NCI-H446 treated with DMSO at 0.1 percent for 48 hours (cell line): Measurements from ENCODE around the gene AUTS2.

Experiments
- DNase-seq: peaks from one replicate; lab custom pipeline; 2025; lab: John Stamatoyannopoulos, UW

Gene AUTS2

DNA sequence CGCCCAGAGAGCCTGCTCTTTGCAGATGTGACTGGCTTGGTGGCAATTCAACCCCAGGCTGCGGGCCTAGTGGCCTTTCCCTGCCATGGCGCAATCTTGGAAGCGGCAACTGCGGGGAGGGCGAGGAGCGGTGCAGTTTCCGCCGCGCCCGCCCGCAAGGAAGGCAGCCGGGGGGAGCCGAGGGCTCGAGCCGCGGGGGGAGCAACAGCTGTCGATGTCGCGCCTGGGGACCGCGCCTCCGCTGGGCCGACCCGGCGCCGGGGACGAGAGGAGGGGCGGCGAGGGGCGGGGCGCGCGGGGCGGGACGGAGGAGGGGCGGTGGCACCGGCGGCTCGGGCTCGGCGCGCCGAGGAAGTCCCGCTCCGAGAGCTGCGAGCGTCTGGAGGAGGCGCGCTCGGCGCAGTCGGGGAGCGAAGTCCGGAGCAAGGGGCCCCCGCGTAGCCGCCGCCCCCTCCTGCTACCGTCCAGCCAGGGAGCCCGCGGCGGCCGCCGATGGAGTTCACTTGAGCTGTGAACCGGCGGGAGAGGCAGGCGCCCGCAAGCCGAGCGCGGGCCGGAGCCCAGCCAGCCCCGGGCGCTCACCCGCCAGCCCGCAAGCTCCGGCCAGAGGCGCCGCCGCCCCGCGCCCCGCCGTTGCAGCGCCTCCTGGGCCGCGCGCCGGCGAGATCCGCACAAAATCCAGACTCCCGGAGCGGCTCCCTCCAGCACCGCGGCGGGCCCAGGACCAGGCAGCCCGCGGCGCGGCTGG is 1095.6 kb downstream of the AUTS2 start:
- peak; percentile 33 for DNase-seq

DNA sequence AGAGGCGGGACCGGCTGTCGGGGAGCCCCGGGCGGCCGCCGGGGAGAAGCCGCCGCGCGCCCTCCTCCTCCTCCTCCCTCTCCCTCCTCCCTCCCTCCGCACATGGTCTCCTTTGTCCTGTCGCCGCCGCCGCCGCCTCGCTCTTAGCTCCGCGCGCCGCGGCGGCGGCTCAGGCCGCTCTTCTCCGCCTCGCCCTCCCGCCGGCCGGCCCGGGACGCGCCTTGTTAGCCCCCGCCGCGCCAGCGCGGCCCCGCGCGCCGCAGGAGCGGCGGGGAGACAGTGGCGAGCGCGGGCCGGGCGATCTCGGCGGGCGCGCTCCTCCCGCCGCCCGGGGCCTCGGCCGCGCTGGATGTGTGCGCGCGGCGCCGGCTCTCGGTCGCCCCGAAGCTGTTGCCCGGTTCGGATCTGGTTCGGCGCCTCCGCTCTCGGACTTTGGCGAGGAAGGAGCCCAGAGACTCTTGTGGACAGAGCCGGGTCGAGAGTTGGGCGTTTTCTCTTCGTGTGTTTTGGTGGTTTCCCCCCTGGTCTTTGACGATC is 1096.2 kb downstream of the AUTS2 start:
- no peak for DNase-seq

DNA sequence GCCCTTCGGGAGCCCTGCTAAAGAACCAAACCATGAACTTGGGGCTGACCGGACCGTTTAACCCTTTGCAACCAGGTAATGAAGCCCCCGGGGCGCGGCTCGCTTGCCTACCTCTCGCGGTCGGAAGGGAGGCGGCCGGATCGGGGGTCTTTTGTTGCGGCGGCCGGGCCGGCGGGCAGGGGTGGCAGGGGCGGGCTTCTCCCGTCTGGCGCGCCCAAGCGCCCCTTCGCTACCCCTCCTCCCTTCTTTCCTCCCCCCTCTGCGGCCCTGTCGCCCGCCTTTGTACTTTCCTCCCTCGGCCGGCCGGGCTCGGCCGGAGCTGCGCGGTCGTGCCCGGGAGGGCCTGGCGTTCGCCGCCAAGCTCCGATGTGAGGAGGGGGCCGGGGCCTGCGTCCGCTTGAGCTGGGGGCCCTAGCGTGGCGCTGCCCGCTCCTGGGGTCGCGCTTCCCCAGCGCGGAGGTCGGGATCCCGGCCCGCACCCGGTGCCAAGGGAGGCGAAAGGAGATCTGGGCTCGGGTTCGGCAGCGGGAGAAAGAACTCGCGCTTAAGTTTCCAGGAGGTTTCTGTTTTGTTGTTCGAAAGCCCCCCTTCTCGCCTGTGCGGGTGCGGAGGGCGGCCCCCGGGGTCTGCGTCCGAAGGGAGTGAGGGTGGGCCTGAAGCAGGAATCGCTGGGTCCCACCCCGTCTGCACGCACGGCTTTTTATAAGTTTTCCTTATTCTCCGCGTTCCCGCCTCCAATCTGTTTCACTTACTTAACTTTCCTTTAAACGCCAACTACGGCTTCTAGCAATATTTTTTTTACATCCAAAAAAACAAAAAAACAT is 1096.9 kb downstream of the AUTS2 start:
- DNase-seq = no peak

DNA sequence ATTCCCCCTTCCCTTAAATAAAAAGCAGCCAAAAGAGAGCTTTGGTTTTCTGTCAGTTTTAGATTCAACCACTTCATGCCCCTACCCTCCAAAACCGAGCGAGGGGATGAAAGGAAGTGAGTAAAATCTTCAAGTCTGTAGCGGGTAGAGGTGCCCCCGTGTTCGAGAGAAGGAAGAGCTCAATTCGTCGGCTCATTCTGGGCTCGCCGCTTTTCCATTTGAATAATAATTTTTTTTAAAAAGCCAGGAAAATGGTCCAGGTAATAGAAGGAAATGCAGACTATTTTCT is 1097.5 kb downstream of the AUTS2 start:
- no peak for DNase-seq

DNA sequence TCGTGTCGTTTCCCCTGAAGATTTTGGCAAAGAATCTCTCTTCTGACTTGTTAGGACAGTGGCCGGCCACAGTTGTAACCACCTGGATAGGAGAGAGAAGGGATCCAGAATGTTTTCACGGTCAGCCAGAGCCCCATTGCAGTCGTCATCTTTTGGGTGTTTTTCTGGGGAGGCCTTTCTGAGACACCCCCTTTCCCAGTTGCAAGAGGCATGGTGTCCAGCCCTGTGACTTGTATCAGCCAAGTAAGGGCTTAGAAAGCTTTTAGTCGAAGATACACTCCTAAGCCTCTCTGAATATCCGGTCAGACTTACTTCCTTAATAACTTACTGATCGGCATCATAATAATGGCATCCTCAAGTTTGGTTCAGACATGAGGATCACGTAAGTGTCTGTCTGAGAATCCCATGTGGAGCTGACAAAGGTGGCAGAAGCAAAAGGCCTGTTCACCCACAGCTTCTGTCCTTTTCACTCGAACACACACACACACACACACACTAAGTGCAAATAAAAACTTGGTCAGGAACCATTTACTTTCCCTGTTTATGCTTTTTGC is 1098.0 kb downstream of the AUTS2 start:
- peak; percentile 57 for DNase-seq

DNA sequence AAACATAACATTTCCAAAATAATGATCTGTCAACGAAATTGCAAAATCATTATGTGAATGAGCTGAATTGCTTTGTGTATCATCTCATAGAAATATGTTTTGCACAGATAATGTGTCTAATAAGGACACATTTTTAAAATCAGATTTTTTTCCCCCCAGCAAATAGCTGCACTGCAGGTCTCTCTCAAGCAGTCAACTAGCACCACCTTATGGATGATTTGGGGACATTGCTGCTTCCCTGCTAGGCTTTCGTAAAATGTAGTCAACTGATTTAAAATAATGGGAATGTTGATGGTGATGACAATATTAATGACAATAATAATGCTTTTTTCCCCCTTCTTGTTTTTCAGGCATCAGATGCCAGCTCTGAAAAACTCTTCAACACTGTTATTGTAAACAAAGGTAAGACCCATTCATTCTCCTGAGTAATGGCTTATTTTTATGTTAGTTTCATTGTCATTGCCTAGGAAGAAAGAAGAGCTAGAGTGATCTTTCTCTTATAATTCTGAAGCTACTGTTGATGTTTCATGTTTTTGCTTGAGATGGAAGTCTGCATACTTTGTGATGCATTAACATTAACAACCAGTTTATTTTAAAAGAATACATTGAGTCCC is 1100.1 kb downstream of the AUTS2 start:
- peak; percentile 41 for DNase-seq

DNA sequence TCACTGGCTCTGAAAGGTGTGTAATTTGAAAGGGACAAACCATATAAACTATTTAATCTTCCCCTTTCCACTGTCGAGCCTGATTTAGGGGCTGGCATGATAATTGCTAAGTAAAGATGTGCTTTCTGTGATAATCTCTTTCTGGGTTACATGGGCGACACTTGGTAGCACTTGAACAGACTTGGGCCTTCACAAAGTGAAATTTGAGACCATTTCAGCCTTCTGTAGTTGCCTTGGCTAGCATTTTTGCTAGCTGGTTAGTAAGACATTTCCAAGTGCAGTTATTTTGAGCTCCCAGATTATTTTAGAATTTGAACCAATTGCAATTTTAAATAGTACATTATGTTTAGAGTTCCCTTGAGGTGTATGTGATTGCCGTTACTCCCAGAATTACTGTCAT is 1101.0 kb downstream of the AUTS2 start:
- no peak for DNase-seq

DNA sequence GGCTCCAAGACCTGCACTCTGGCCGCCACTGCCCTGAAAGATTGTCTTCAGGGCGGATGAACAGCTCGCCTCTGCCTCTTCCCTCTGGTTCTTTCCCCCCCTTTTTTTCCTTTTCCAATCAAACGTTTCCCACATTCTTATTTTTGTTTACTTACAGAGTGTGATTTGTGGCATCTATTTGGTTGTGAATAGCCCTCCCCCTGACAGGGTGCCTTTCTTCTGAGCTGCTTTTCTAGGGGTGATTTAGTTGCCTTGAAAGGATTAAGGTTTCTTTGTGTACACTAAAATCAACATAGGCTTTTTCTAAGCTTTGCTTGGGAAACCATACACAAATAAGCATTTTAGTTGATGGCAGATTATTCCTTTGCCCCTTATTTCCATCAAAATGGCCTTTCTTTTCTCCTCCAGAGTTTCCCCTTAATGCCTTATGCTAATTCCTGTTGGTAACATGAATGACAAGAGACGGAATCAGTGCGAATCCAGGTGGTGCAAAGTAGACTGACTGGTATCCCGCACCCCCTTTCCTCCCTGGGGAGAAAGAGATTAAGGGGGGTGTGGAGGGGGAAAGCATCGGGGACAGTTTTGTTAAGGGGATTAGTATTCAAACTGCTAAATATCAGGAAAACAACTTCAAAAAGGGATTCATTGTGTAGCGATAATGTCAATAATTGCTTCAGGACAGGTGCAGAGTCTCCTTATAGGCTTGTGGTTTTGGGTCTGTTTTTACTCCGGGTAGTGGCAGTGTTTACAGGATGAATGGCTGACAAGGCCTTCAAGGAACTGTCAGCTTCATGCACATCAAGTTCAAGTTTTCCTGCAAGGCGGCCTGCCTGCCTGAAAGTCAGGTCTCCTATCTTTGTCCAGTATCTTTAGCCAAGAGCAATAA is 1102.0 kb downstream of the AUTS2 start:
- DNase-seq = no peak

DNA sequence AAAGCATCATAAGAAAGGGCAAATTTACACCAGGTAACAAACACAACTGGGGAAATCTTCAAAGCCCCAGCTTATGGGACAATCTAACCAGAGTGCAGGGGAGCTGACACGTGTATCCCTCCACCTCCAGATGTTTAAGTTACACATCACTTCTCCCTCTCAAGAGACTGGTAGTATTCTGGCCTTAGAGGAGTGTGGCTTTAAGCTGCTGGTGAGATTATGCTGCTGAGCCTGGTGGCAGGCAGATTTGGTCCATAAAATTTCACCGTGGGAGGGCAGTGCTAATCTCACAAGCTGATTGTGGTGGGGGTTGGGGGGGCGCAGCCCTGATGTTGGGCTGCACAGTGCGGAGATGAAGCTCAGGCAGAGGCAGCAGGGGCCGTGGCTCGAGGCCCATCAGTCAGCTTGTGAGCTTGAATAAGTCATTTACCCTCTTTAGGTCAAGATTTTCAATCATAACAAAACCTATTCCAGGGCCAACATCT is 1102.7 kb downstream of the AUTS2 start:
- DNase-seq = no peak

DNA sequence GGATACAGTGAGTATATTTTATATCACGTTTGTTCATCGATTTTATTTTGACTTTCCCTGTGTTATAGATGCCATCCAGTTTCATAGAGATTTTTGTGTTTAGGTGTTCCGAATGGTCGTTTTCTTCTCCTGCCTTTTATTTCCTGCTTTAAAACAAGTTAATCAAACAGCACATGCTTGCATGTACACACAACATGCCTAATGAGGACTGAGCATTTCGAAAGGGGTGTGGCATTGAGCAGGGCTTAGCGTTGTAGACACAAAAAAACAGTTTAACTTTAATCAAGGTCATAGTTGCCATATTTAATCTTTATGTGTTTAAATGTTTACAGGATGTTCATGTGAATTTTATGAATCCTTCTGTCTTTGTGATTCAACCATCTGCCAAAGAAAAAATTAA is 1103.2 kb downstream of the AUTS2 start:
- no peak for DNase-seq

DNA sequence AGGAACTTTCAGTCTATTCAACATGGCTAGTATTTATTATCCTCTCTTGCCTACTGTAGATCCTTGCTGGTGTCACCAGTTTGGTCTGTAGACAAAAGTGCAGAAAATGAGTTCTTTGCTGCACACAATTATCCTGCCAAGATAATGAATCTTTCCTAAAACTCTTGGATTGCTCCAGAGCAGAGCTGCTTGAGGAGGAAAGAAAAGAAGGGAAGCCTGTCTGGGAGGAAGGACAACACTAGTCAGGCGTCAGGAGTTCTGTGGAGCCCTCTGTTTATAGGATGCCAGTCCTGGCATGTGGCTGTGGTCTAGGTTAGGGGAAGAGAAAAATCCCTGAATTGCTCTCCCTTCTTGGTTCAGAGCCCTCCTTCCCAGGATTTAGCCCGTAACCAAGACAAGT is 1103.7 kb downstream of the AUTS2 start:
- DNase-seq = no peak

DNA sequence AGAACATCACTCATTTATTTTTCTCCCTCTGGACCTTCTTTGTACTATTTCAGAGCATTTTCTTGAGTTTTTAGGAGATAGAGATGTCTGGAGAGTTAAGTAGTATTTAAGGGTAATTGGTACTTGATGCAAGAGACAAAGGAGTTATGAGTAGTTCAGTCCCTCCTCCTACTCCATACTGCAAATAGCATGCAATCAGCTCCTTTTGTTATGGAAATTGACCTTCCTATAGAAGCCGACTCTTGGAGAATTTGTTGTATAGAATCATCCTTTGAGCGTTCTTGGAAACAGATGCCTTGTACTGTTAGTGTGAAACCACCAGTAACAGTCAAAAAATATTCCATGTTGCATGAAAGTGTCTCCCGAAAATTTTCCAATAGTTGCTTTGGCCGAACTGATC is 1105.5 kb downstream of the AUTS2 start:
- DNase-seq = no peak

DNA sequence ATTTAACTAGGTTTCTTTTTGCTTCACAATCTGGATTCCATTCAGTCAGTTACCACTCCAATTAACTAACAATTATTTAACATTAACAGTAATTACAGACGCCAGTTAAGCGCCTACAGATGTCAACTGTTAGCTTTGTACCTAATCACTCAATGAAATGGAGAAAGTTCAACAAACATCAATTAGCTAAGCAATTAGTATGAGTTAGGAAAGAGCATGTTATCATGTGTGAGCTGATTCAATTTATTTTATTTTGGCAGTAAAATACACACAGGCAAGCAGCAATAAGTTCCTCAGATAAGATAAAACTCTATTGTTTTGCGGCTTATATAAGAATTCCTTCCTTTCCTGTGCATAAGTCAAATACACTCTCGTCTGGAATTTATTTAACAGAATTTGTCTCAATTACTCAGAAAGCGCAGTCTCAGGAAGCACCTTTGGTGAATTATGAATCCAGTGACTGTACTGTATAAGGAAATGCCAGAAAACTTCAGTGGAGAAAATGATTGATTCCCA is 1106.6 kb downstream of the AUTS2 start:
- no peak for DNase-seq

DNA sequence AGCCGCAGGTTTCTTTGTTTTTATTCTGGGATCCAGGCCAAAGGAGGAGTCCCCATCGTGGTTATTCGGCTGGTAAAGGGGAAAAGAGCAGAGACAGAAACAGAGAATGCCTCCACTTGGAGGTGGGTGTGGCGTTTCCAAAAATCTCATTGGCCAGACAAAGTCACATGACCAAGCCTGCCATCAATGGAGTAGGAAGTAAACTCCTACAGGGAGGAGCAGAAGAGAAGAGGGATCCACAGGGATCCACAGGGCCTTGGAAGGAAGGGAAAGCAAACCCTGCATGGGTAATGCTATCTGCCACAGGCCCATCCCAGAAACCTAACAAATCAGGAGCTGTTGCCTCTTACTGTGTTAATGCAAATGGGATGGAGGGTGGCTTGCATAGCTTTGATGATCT is 1107.9 kb downstream of the AUTS2 start:
- no peak for DNase-seq

DNA sequence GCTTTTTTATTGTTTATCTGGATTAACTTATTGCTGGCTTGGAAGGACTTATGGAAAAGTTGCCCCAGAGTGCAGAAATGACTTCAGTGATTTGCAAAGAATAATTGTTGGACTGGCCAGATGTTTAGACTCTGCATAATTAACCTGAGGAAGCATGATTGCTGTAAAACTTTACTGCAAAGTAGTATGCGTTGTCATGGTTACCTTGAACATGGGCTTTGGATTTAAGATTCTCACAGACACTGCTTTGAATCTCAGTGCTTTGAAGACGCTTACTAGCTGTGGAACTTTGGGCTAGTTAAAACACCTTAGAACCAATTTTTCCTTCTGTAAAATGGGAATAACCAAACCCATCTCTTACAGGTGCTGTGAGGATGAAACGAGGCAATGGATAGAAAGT is 1108.4 kb downstream of the AUTS2 start:
- DNase-seq = no peak

DNA sequence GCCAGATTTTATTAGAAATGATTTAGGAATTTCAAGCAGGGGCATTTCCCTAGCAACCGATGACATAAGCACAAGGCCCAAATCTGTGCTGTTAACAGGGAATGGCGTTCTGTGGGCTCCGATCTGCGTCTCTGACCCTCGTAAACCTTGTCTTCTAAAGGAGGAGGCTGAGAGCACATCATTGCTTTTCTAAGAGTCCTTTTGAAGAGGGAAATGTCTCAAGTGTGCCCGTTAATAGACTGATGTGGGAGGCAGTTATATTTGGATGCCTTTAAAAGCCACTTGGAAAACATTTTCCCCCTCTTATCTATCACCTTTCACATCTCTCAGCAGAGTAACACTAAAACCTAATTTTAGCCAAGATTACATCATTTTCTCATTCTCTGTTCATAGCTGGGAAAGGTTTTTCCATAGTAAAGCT is 1109.6 kb downstream of the AUTS2 start:
- DNase-seq = no peak

DNA sequence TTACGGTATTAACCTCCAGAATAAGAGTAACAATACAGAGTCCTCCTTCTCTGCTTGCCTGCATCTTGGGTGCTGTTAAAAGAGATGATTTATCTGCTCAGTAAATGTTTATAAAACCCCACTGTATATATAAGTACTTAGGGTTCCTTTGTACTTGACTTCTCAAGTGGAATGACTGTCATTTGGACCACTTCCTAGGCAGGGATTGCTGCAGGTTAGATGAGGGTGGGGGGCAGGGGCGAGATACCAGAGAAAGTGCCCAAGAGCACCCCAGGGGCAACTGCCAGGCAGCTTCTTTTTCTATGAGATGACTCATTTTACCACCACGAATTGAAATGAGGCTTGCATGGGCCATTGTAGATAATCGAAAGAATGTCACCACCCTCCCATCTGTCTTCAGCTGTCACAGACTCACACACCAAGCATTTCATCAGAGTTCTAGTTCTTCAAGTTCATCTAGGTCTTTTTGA is 1111.8 kb downstream of the AUTS2 start:
- peak; percentile 44 for DNase-seq

DNA sequence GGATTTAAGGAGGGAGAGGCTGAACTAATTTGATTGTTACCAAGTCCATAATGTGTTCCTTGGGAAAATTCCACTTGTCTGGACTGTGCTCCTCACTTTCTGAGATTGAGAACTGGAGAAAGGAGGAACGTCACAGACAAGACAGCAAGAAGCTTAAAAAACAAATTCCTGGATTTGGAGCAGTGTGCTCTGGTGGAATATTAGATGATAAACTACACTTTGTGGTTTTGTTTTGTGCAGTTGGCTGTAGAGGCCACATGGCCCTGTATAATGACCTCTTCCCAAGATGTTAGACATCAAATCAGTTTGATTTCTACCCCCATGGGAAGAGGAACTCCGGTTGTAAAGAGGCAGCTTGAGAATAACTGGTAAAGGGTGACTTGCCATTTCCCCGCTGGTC is 1112.4 kb downstream of the AUTS2 start:
- DNase-seq = no peak

DNA sequence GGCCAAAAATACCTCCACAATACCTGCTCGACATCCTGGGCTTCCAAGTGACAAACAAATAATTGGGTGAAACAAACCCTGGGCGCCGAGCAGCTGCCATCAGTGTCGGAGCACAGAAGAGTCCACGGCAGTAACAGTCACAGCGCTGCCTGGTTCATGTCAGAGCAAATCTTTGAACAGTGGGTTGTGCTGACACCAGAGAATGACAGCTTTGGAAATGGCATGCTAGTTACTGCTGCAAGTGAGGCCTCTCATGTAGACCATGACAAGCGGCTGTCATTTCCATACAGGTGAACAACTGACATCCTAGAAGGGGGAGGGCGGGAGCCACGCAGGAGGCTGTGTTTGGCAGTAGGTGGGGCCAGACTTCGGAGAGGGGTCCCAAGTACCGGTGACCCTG is 1113.2 kb downstream of the AUTS2 start:
- DNase-seq = no peak

DNA sequence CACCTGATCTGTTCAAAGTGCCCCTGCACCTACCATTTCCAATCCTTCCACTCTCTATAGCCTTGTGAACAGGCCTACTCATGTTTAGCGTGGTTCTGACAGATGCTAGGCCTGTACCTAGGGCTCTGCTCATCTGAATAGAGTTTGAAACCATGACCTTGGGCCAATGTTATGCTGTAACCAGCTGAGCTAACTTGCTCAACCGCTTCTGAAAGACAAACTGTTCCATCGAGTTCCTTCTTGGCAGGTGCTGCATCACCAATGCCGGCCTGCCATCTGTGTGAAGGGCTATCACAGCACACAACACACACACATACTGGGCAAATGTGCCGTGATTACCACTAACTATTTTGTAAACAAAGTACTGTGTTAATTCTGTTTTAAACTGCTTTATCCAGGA is 1114.7 kb downstream of the AUTS2 start:
- DNase-seq = no peak

DNA sequence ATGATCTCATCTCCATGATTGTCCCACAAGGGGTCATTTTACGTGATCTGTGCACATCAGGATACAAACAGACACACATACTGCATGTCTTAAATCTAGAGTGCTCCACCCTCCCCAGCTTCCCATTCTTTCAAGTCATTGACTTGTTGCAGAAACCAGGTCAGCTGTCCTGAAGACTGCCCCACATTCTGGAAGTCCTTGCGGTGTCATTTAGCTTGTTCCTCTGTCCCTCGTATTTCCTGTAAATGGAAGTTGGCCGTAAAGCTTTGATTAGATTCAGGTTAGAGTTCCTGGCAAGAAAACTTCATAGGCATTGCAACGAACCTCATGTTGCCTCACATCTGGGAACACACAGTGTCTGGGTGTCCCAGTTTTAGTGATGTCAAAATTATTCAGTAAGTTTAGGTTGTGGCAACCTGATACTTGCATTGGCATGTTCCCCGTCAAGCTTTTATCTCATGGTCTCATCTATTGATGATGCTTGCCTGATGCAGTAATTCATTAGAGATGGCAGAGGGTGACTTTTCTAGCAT is 1116.3 kb downstream of the AUTS2 start:
- no peak for DNase-seq
